Fibroblast of lung (primary cell): ENCODE results near the gene DEF6. TPM values are rescaled to one million over a fixed set of nuclear protein-coding genes. Genes with fewer than 3 reads are reported as not detected.
"Not testable (repeated sequence)": the region's sequence is repeated elsewhere in the genome, so short reads cannot be mapped to it uniquely, and the experiment has no call there.

ENCODE experiments used
- DNase-seq, 2 donors: peaks; one replicate each; pipeline versions ENCODE4 v3.0.0 to v3.0.0-alpha.2; 2010; ENCODE audit warnings: low read depth in 2 of 2
- H2AFZ ChIP-seq: 2 replicates; pipeline ENCODE4 v1.5.1; 2012; ENCODE audit warnings: low read length, control low read depth, inconsistent platforms
- H3K27ac ChIP-seq: 2 replicates; pipeline ENCODE4 v1.5.1; 2011; ENCODE audit warnings: low read length, control low read depth; ENCODE audit not compliant: insufficient read depth
- H3K27me3 ChIP-seq: 2 replicates; pipeline ENCODE4 v1.5.1; 2011; ENCODE audit warnings: mild to moderate bottlenecking, low read length; ENCODE audit not compliant: control insufficient read depth, insufficient read depth
- H3K36me3 ChIP-seq: 2 replicates; pipeline ENCODE4 v1.5.1; 2011; ENCODE audit warnings: low read length; ENCODE audit not compliant: control insufficient read depth, insufficient read depth
- H3K4me1 ChIP-seq: 2 replicates; pipeline ENCODE4 v1.5.1; 2011; ENCODE audit warnings: low read length; ENCODE audit not compliant: control insufficient read depth, insufficient read depth; ENCODE audit errors: extremely low read depth
- H3K4me2 ChIP-seq: 2 replicates; pipeline ENCODE4 v1.5.1; 2011; ENCODE audit warnings: low read length, control low read depth; ENCODE audit not compliant: insufficient read depth; ENCODE audit errors: extremely low read depth
- H3K4me3 ChIP-seq, 4 experiments: fragments of 200-600 bp in 1 of 4; sonication (generic) in 1 of 4; replicated peaks in 1 of 4; 2 replicates each; pipeline ENCODE4 v1.5.1; 2011 to 2016; ENCODE audit warnings: low read length in 4 of 4, low read depth in 3 of 4, mild to moderate bottlenecking in 3 of 4, control low read depth in 2 of 4, inconsistent platforms in 1 of 4, mixed read lengths in 1 of 4; ENCODE audit not compliant: insufficient read depth in 1 of 4; ENCODE audit errors: control extremely low read depth in 1 of 4
- H3K79me2 ChIP-seq: 2 replicates; pipeline ENCODE4 v1.5.1; 2012; ENCODE audit warnings: mild to moderate bottlenecking, low read length, inconsistent platforms; ENCODE audit not compliant: control insufficient read depth, insufficient read depth
- H3K9ac ChIP-seq: 2 replicates; pipeline ENCODE4 v1.5.1; 2011; ENCODE audit warnings: mild to moderate bottlenecking, low read length, control low read depth; ENCODE audit not compliant: insufficient read depth
- H3K9me3 ChIP-seq: 2 replicates; pipeline ENCODE4 v1.5.1; 2012; ENCODE audit warnings: low read depth, low read length; ENCODE audit not compliant: control insufficient read depth, insufficient read depth
- H4K20me1 ChIP-seq: 2 replicates; pipeline ENCODE4 v1.5.1; 2011; ENCODE audit warnings: low read length; ENCODE audit not compliant: control insufficient read depth, insufficient read depth; ENCODE audit errors: extremely low read depth
- CTCF ChIP-seq, 2 donors: IDR thresholded peaks in 1 of 2; conservative IDR thresholded peaks in 1 of 2; 1 replicate in 1 of 2; 2 replicates in 1 of 2; pipeline ENCODE4 v1.5.1; 2011 to 2012; ENCODE audit warnings: low read length in 2 of 2, control low read depth in 1 of 2, inconsistent platforms in 1 of 2, low read depth in 1 of 2, mild to moderate bottlenecking in 1 of 2
- EZH2 ChIP-seq: IDR thresholded peaks from 2 replicates; pipeline ENCODE4 v1.5.1; 2012; ENCODE audit warnings: low read length, control low read depth, mild to moderate bottlenecking; ENCODE audit errors: missing control alignments
- polyA plus RNA-seq, 2 donors: library from polyadenylated mRNA; depleted of rRNA in 1 of 2; stranded (reverse) in 1 of 2; unstranded in 1 of 2; fragments of >200 nt; gene quantifications; 2 replicates each; pipeline ENCODE4 v1.2.1, GENCODE V29; 2011 to 2012; ENCODE audit warnings: missing spikeins in 1 of 2
- total RNA-seq: library from RNA; depleted of rRNA; stranded (reverse); fragments of >200 nt; gene quantifications from 2 replicates; pipeline ENCODE4 v1.2.1, GENCODE V29; 2014

DEF6 gene
- total and polyA plus RNA-seq, 2 donors (not counting 1 experiment from before 2014, with no cell fraction given) = 0.12 to 0.33 TPM

GRCh38 chr6:35304299-35304698, 6.7 kb downstream of the DEF6 start:
- DNase-seq = no peak
- peaks cover 2% of the 10 kb centered on the region for H3K27me3 ChIP-seq
- no peak overlapping the region for H3K4me3 ChIP-seq
- no peak overlapping the region for H3K27ac ChIP-seq
- no peaks in the 10 kb centered on the region for H3K79me2 ChIP-seq
- no peaks in the 10 kb centered on the region for H3K4me1 ChIP-seq
- no peak overlapping the region for H3K4me2 ChIP-seq
- TF ChIP-seq EZH2 (no peak), CTCF (conservative IDR thresholded peaks at IDR 0.05 in 1 of 2, IDR thresholded peaks at IDR 0.05 in 1 of 2; ENCODE audit: low read depth in 1 of 2, low read length in 2 of 2) (no peak)
- H3K36me3 ChIP-seq = no peaks in the 10 kb centered on the region
- no peaks in the 10 kb centered on the region for H4K20me1 ChIP-seq
- H2AFZ ChIP-seq = no peak overlapping the region
- no peak overlapping the region for H3K9ac ChIP-seq
- H3K9me3 ChIP-seq = no peaks in the 10 kb centered on the region

- no peak for DNase-seq
- no peaks in the 10 kb centered on the region for H3K79me2 ChIP-seq
- H3K27me3 ChIP-seq = peaks cover 2% of the 10 kb centered on the region
Observed at GRCh38 chr6:35305117-35305516, 7.5 kb downstream of the DEF6 start.

GRCh38 chr6:35307138-35307537, 9.5 kb downstream of the DEF6 start:
- DNase-seq, H3K9me3 ChIP-seq, H3K9ac ChIP-seq, H3K4me2 ChIP-seq, H3K4me1 ChIP-seq, H3K4me3 ChIP-seq, H2AFZ ChIP-seq, H3K27me3 ChIP-seq, H3K36me3 ChIP-seq, H3K27ac ChIP-seq, H4K20me1 ChIP-seq, H3K79me2 ChIP-seq: not testable (repeated sequence)

More at GRCh38 chr6:35305117-35305516, 7.5 kb downstream of the DEF6 start:
- Histone ChIP-seq H3K4me3 (no peak overlapping the region), H3K36me3 (no peaks in the 10 kb centered on the region), H2AFZ (no peak overlapping the region), H3K27ac (no peak overlapping the region), H4K20me1 (no peaks in the 10 kb centered on the region), H3K4me2 (no peak overlapping the region), H3K9me3 (no peaks in the 10 kb centered on the region), H3K4me1 (no peaks in the 10 kb centered on the region), H3K9ac (no peak overlapping the region)
- TF ChIP-seq EZH2 (no peak), CTCF (conservative IDR thresholded peaks at IDR 0.05 in 1 of 2, IDR thresholded peaks at IDR 0.05 in 1 of 2; ENCODE audit: low read depth in 1 of 2, low read length in 2 of 2) (no peak)

GRCh38 chr6:35308543-35308942, 10.9 kb downstream of the DEF6 start:
- not testable (repeated sequence) for DNase-seq, H3K79me2 ChIP-seq, H3K27me3 ChIP-seq, H3K4me2 ChIP-seq, H3K4me3 ChIP-seq, H3K4me1 ChIP-seq, H3K9me3 ChIP-seq, H2AFZ ChIP-seq, H4K20me1 ChIP-seq, H3K27ac ChIP-seq, H3K36me3 ChIP-seq, H3K9ac ChIP-seq
